ENCODE data around the gene PALB2. TPM values are rescaled to one million over a fixed set of nuclear protein-coding genes. Genes with fewer than 3 reads are reported as not detected.
"Not testable (repeated sequence)": the region's sequence is repeated elsewhere in the genome, so short reads cannot be mapped to it uniquely, and the experiment has no call there.

The PALB2 gene
- total RNA-seq, 2 donors from 2014 or later = 4.4 to 7.9 TPM

- no peak overlapping the region for H3K4me3 ChIP-seq
- no peak overlapping the region for H3K27ac ChIP-seq
- intact Hi-C loops (cut with DNase I) = no loop called here
- peaks cover 5 to 22% of the 10 kb centered on the region in 2 donors for H3K36me3 ChIP-seq (replicated peaks in 1 of 2; ENCODE audit: insufficient read depth in 1 of 2, low read depth in 2 of 2)
- DNase-seq = no peak
- 88 to 93% methylated on average over 13 to 14 of the region's 14 CpGs for WGBS, 2 donors
- TF ChIP-seq CTCF (IDR thresholded peaks at IDR 0.05) (no peak), POLR2A (IDR thresholded peaks at IDR 0.05) (no peak)
- no peaks in the 10 kb centered on the region for H3K27me3 ChIP-seq
- no peaks in the 10 kb centered on the region for H3K4me1 ChIP-seq
- ATAC-seq = no peak
- H3K9me3 ChIP-seq = no peaks in the 10 kb centered on the region
Observed at GRCh38 chr16:23584186-23585076, 56.7 kb downstream of the PALB2 start.

- H3K9me3 ChIP-seq; ATAC-seq; intact Hi-C loops (cut with DNase I); DNase-seq; H3K27ac ChIP-seq; H3K4me3 ChIP-seq; H3K4me1 ChIP-seq; H3K27me3 ChIP-seq: not testable (repeated sequence)
- H3K36me3 ChIP-seq (replicated peaks in 1 of 2; ENCODE audit: insufficient read depth in 1 of 2, low read depth in 2 of 2) = peaks cover 5 to 22% of the 10 kb centered on the region in 2 donors
- WGBS, 2 donors = 90 to 93% methylated on average over 2 to 23 of the region's 30 CpGs
Observed at GRCh38 chr16:23583271-23583670, 57.8 kb downstream of the PALB2 start.

- H3K27me3 ChIP-seq = no peaks in the 10 kb centered on the region
- DNase-seq = no peak
- peaks cover 5 to 22% of the 10 kb centered on the region in 2 donors for H3K36me3 ChIP-seq (replicated peaks in 1 of 2; ENCODE audit: insufficient read depth in 1 of 2, low read depth in 2 of 2)
- H3K4me3 ChIP-seq = no peak overlapping the region
- H3K27ac ChIP-seq = no peak overlapping the region
- ATAC-seq = no peak
- H3K9me3 ChIP-seq = no peaks in the 10 kb centered on the region
- TF ChIP-seq POLR2A (IDR thresholded peaks at IDR 0.05) (no peak), CTCF (IDR thresholded peaks at IDR 0.05) (no peak)
- intact Hi-C loops (cut with DNase I) = no loop called here
- no peaks in the 10 kb centered on the region for H3K4me1 ChIP-seq
Observed at GRCh38 chr16:23581764-23582163, 59.3 kb downstream of the PALB2 start.

GRCh38 chr16:23580391-23580790, 60.7 kb downstream of the PALB2 start:
- TF ChIP-seq CTCF (IDR thresholded peaks at IDR 0.05) = no peak
- Histone ChIP-seq H3K9me3 (no peaks in the 10 kb centered on the region), H3K36me3 (replicated peaks in 1 of 2; ENCODE audit: insufficient read depth in 1 of 2, low read depth in 2 of 2) (peaks cover 5 to 18% of the 10 kb centered on the region in 2 donors), H3K4me3 (no peak overlapping the region), H3K27ac (no peak overlapping the region), H3K27me3 (no peaks in the 10 kb centered on the region), H3K4me1 (no peaks in the 10 kb centered on the region)
- ATAC-seq = no peak
- no peak for DNase-seq
- intact Hi-C loops (cut with DNase I) = no loop called here

- Histone ChIP-seq H3K4me1 (peaks cover 2% of the 10 kb centered on the region), H3K36me3 (replicated peaks in 1 of 2; ENCODE audit: insufficient read depth in 1 of 2, low read depth in 2 of 2) (peaks cover 0 to 13% of the 10 kb centered on the region in 2 donors), H3K9me3 (no peaks in the 10 kb centered on the region), H3K27ac (no peak overlapping the region), H3K27me3 (no peaks in the 10 kb centered on the region), H3K4me3 (no peak overlapping the region)
- WGBS, 2 donors = 96% methylated on average over 4 of the region's 4 CpGs
- DNase-seq = no peak
- ATAC-seq = no peak
- no peak for TF ChIP-seq CTCF (IDR thresholded peaks at IDR 0.05)
- no peak for TF ChIP-seq POLR2A (IDR thresholded peaks at IDR 0.05)
- intact Hi-C loops (cut with DNase I) = no loop called here
Observed at GRCh38 chr16:23579371-23579770, 61.7 kb downstream of the PALB2 start.

Data from body of pancreas (tissue), 4 donors.